Neuronal stem cell (in vitro differentiated cells): ENCODE results near the gene SPDYE18. TPM values are rescaled to one million over a fixed set of nuclear protein-coding genes. Genes with fewer than 3 reads are reported as not detected.
"Not testable (repeated sequence)": the region's sequence is repeated elsewhere in the genome, so short reads cannot be mapped to it uniquely, and the experiment has no call there.

Experiments
- DNase-seq: peaks from one replicate; pipeline ENCODE4 v3.0.0-alpha.2; 2013; ENCODE audit warnings: low spot score
- H2AFZ ChIP-seq: one replicate; pipeline ENCODE4 v1.6.1; 2013; ENCODE audit warnings: mild to moderate bottlenecking, low read length, inconsistent platforms
- H2AK5ac ChIP-seq: 2 replicates; pipeline ENCODE4 v1.6.1; 2013; ENCODE audit warnings: low read depth, mild to moderate bottlenecking, inconsistent platforms, low read length, moderate library complexity, mixed read lengths
- H2BK120ac ChIP-seq: 2 replicates; pipeline ENCODE4 v1.6.1; 2013; ENCODE audit warnings: low read depth, mild to moderate bottlenecking, inconsistent platforms, low read length, moderate library complexity, mixed read lengths
- H2BK12ac ChIP-seq: one replicate; pipeline ENCODE4 v1.6.1; 2013; ENCODE audit warnings: low read length, inconsistent platforms
- H2BK15ac ChIP-seq: 2 replicates; pipeline ENCODE4 v1.6.1; 2013; ENCODE audit warnings: mild to moderate bottlenecking, low read length, inconsistent platforms, mixed read lengths
- H2BK5ac ChIP-seq: one replicate; pipeline ENCODE4 v1.6.1; 2013; ENCODE audit warnings: inconsistent platforms, mild to moderate bottlenecking, low read length, moderate library complexity
- H3K14ac ChIP-seq: one replicate; pipeline ENCODE4 v1.6.1; 2013; ENCODE audit warnings: low read length, inconsistent platforms
- H3K18ac ChIP-seq: 2 replicates; pipeline ENCODE4 v1.6.1; 2013; ENCODE audit warnings: low read length, inconsistent platforms
- H3K23ac ChIP-seq: 2 replicates; pipeline ENCODE4 v1.6.1; 2013; ENCODE audit warnings: low read depth, mild to moderate bottlenecking, mixed read lengths, low read length, inconsistent platforms; ENCODE audit not compliant: poor library complexity
- H3K27ac ChIP-seq: replicated peaks from 3 replicates; pipeline ENCODE4 v1.5.1; 2013; ENCODE audit warnings: low read length, inconsistent platforms
- H3K27me3 ChIP-seq, 3 experiments: 2 replicates each; pipeline ENCODE4 v1.6.1; 2013; ENCODE audit warnings: low read length in 3 of 3, mild to moderate bottlenecking in 2 of 3, inconsistent platforms in 1 of 3, low read depth in 1 of 3, mixed read lengths in 1 of 3, moderate library complexity in 1 of 3; ENCODE audit not compliant: control insufficient read depth in 3 of 3, insufficient read depth in 3 of 3
- H3K36me3 ChIP-seq, 2 donors: replicated peaks in 1 of 2; 2 replicates each; pipeline ENCODE4 v1.6.1; 2013; ENCODE audit warnings: low read length in 2 of 2; ENCODE audit not compliant: control insufficient read depth in 2 of 2, insufficient read depth in 2 of 2
- H3K4ac ChIP-seq: 2 replicates; pipeline ENCODE4 v1.6.1; 2013; ENCODE audit warnings: inconsistent platforms, mild to moderate bottlenecking, low read length, moderate library complexity
- H3K4me1 ChIP-seq, 2 donors: 1 replicate in 1 of 2; 2 replicates in 1 of 2; pipeline ENCODE4 v1.6.1; 2013; ENCODE audit warnings: low read length in 2 of 2, low read depth in 1 of 2; ENCODE audit not compliant: control insufficient read depth in 2 of 2, insufficient read depth in 1 of 2
- H3K4me2 ChIP-seq: one replicate; pipeline ENCODE4 v1.6.1; 2013; ENCODE audit warnings: mild to moderate bottlenecking, low read length, inconsistent platforms; ENCODE audit not compliant: insufficient read depth, poor library complexity, severe bottlenecking
- H3K4me3 ChIP-seq, 2 donors: 2 replicates each; pipeline ENCODE4 v1.5.1; 2013; ENCODE audit warnings: low read length in 2 of 2, mild to moderate bottlenecking in 2 of 2, inconsistent platforms in 1 of 2, moderate library complexity in 1 of 2
- H3K79me1 ChIP-seq: one replicate; pipeline ENCODE4 v1.6.1; 2013; ENCODE audit warnings: low read depth, mild to moderate bottlenecking, inconsistent platforms, low read length, moderate library complexity
- H3K9ac ChIP-seq: one replicate; pipeline ENCODE4 v1.6.1; 2013; ENCODE audit warnings: mild to moderate bottlenecking, low read depth, low read length, inconsistent platforms; ENCODE audit not compliant: poor library complexity
- H3K9me3 ChIP-seq, 2 donors: replicated peaks in 1 of 2; 2 replicates each; pipeline versions ENCODE3 to v1.6.1; 2013; ENCODE audit warnings: low read length in 2 of 2, mild to moderate bottlenecking in 2 of 2, inconsistent platforms in 1 of 2, low read depth in 1 of 2, mixed read lengths in 1 of 2, moderate library complexity in 1 of 2; ENCODE audit not compliant: control insufficient read depth in 2 of 2, insufficient read depth in 1 of 2
- H4K8ac ChIP-seq: one replicate; pipeline ENCODE4 v1.6.1; 2013; ENCODE audit warnings: low read depth, mild to moderate bottlenecking, inconsistent platforms, low read length, moderate library complexity
- H4K91ac ChIP-seq: one replicate; pipeline ENCODE4 v1.6.1; 2013; ENCODE audit warnings: low read length, low read depth, mild to moderate bottlenecking, inconsistent platforms; ENCODE audit not compliant: poor library complexity
- WGBS, 2 donors: extraction: QIAGEN DNeasy Blood & Tissue Kit; methylation state at CpG; one replicate each; pipeline ENCODE4 v1.1.7; 2013; ENCODE audit warnings: missing lambda C conversion rate in 2 of 2, mixed read lengths in 1 of 2; ENCODE audit not compliant: insufficient read length in 2 of 2, insufficient replicate concordance in 1 of 2; ENCODE audit errors: extremely low coverage in 2 of 2; 5-methylcytosine and 5-hydroxymethylcytosine counted together
- polyA plus RNA-seq, 2 experiments: library from polyadenylated mRNA; stranded (reverse); fragments of 200-250 nt; gene quantifications; one replicate each; pipeline ENCODE4 v1.2.3, GENCODE V29; 2013

Gene SPDYE18, protein sequence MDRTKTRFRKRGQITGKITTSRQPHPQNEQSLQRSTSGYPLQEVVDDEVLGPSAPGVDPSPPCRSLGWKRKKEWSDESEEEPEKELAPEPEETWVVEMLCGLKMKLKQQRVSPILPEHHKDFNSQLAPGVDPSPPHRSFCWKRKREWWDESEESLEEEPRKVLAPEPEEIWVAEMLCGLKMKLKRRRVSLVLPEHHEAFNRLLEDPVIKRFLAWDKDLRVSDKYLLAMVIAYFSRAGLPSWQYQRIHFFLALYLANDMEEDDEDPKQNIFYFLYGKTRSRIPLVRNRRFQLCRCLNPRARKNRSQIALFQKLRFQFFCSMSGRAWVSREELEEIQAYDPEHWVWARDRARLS
- polyA plus RNA-seq (2013, experiment 1 of 2): 0.03 TPM
- 0.06 TPM for polyA plus RNA-seq (2013, experiment 2 of 2)

DNA sequence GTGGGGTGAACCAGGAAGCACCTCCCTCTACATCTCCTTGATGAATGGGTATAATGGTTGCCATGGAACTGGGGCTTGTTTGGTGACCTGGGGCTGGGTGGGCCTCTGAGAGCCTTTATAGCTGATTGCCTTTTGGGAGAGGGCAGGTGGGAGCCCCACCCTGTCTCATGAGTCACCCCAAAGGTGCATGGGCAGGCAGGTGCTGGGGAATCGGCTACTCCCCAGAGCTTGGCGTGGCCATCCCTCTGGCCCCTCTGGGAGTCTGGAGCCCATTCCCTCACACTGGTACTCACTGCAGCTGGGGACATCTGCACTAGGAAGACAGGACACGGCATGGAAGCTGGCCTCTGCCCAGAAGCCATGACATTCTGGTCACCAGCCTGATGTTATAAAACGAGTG, at the start of gene SPDYE18:
SPDYE18 (minus strand) TSS at position 2 of the 400 bp plus-strand sequence. CDS start 2,046 bp downstream, outside the sequence.
- H3K4me2 ChIP-seq, H3K27me3 ChIP-seq, H2BK120ac ChIP-seq, H3K14ac ChIP-seq, H3K18ac ChIP-seq, H3K4me1 ChIP-seq, H4K91ac ChIP-seq, H2AFZ ChIP-seq, H3K4ac ChIP-seq, H3K9ac ChIP-seq, H3K9me3 ChIP-seq, H4K8ac ChIP-seq, H3K79me1 ChIP-seq, H3K27ac ChIP-seq, H2BK5ac ChIP-seq, H3K23ac ChIP-seq, DNase-seq, H3K4me3 ChIP-seq, H3K36me3 ChIP-seq, H2BK12ac ChIP-seq, H2AK5ac ChIP-seq, H2BK15ac ChIP-seq: not testable (repeated sequence)
- no CpG with 5 or more reads among the region's 4 CpGs for WGBS, 2 donors

DNA sequence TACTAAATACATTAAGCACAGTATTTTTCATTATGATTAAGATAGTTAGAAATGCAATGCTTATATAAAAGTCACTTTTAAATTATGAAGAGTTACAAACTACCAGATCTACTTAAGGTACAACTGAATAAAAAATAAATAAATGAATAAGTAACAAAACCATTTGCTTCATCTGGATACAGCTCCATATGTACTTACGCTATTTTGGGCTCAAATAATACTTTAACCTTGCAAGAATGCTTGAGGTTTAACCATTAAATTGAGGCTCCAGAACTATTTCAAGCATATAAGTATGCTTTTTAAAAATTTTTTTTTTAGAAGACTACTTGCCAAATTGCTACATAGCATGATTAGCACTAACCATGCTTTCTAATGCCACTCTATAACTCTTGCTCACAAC, 46.0 kb upstream of the SPDYE18 start:
- H3K4ac ChIP-seq, H2BK120ac ChIP-seq, H3K9ac ChIP-seq, H3K27ac ChIP-seq, DNase-seq, H3K27me3 ChIP-seq, H2AK5ac ChIP-seq, H3K36me3 ChIP-seq, H4K8ac ChIP-seq, H3K14ac ChIP-seq, H3K18ac ChIP-seq, H2BK15ac ChIP-seq, H3K23ac ChIP-seq, H2BK12ac ChIP-seq, H2BK5ac ChIP-seq, H3K79me1 ChIP-seq, H4K91ac ChIP-seq, H2AFZ ChIP-seq, H3K4me3 ChIP-seq, H3K4me1 ChIP-seq, H3K4me2 ChIP-seq, H3K9me3 ChIP-seq: not testable (repeated sequence)
- no CpG with 5 or more reads among the region's 1 CpG for WGBS, 2 donors

- H3K27me3 ChIP-seq: not testable (repeated sequence)
These were observed 45.3 kb upstream of the SPDYE18 start for GRCh38 chr7:77107659-77108058.

GRCh38 chr7:77105904-77106303, 43.5 kb upstream of the SPDYE18 start:
- H3K4me1 ChIP-seq, DNase-seq: not testable (repeated sequence)

More at GRCh38 chr7:77107659-77108058, 45.3 kb upstream of the SPDYE18 start:
- no CpG with 5 or more reads among the region's 3 CpGs for WGBS, 2 donors
- not testable (repeated sequence) for H3K4ac ChIP-seq, H2AK5ac ChIP-seq, H3K14ac ChIP-seq, H2BK120ac ChIP-seq, DNase-seq, H3K79me1 ChIP-seq, H2BK5ac ChIP-seq, H3K9me3 ChIP-seq, H3K9ac ChIP-seq, H2BK12ac ChIP-seq, H3K4me3 ChIP-seq, H3K27ac ChIP-seq, H4K91ac ChIP-seq, H4K8ac ChIP-seq, H3K4me1 ChIP-seq, H2AFZ ChIP-seq, H2BK15ac ChIP-seq, H3K4me2 ChIP-seq, H3K18ac ChIP-seq, H3K36me3 ChIP-seq, H3K23ac ChIP-seq

More at GRCh38 chr7:77105904-77106303, 43.5 kb upstream of the SPDYE18 start:
- H3K36me3 ChIP-seq, H2BK120ac ChIP-seq, H3K23ac ChIP-seq, H3K27ac ChIP-seq, H3K14ac ChIP-seq, H3K9ac ChIP-seq, H3K18ac ChIP-seq, H3K4ac ChIP-seq, H4K91ac ChIP-seq, H3K27me3 ChIP-seq, H3K79me1 ChIP-seq, H4K8ac ChIP-seq, H3K4me3 ChIP-seq, H2AFZ ChIP-seq, H2AK5ac ChIP-seq, H3K9me3 ChIP-seq, H2BK15ac ChIP-seq, H3K4me2 ChIP-seq, H2BK5ac ChIP-seq, H2BK12ac ChIP-seq: not testable (repeated sequence)
- no CpG with 5 or more reads among the region's 3 CpGs for whole genome bisulfite sequencing, 2 donors
